HG02623 (cell line): ENCODE results near the gene UGT1A3.
"Not testable (repeated sequence)": the region's sequence is repeated elsewhere in the genome, so short reads cannot be mapped to it uniquely, and the experiment has no call there.

ENCODE experiments used
- ATAC-seq: cut with Tn5 transposase; IDR thresholded peaks from one replicate; pipeline ENCODE4 v1.9.1; 2021; ENCODE audit warnings: moderate library complexity; ENCODE audit not compliant: unreplicated experiment

Gene UGT1A3

GRCh38 chr2:233728723-233729301, at the start of gene UGT1A3:
UGT1A3 (plus strand) TSS chr2:233729042; CDS start chr2:233729127, 85 bp downstream.
- no peak for ATAC-seq

GRCh38 chr2:233679196-233679595, 49.6 kb upstream of the UGT1A3 start:
- no peak for ATAC-seq

DNA sequence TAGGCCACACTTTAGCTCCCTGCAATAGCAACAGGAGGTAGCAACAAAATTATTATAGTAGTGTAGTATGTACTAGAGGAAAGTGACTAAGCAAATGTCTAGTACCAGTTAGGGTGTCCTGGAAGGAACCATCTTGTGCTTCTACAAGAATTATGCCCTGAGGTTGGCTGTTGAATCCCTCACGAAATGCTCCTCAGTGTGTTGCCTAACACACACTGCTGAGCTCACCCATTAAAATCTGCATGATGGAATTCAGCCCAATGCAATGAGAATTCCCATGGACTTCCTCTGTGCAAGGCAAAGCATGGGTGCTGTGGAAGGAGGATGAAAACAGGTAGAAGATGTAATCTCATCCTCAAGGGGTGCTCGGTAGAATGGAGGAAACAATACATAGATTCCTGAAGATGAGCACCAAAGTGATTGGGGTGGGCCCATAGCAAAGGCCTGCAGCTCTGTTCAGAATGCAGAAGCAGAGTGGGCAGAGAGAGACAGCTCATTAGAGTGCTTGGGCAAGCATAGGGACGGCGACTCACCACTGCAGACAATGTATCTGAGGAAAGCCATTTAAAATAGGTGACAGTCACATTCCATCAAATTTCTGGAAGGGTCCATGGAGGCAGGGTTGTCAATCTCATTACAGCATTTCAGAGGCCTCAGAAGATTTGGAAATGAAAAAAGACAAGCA, 48.3 kb upstream of the UGT1A3 start:
- no peak for ATAC-seq

GRCh38 chr2:233681521-233682099, 47.2 kb upstream of the UGT1A3 start, which contains the start of gene UGT1A7:
UGT1A7 (plus strand) TSS chr2:233681901; CDS start chr2:233681938, 37 bp downstream.
- no peak for ATAC-seq

DNA sequence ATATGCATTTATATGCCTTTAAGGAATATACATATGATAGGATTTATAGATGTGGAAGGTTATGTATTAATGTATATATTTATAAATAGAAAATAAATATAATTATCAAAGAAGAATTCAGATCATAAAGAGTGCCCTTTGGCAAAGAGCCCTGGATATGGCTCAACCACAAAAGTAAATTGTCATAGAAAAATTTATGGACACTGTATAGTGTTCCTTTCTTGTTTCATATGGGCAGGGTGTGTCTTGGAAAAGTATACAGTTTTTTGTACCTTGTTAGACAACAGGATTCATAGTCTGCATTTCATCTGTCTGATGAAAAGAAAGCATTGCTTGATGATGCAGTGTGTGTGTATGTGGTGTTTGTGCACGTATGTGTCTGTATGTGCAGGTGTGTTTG, 44.2 kb upstream of the UGT1A3 start:
- ATAC-seq, result no peak

GRCh38 chr2:233686928-233687327, 41.9 kb upstream of the UGT1A3 start:
- ATAC-seq, result no peak

GRCh38 chr2:233688341-233688740, 40.5 kb upstream of the UGT1A3 start:
- no peak for ATAC-seq

DNA sequence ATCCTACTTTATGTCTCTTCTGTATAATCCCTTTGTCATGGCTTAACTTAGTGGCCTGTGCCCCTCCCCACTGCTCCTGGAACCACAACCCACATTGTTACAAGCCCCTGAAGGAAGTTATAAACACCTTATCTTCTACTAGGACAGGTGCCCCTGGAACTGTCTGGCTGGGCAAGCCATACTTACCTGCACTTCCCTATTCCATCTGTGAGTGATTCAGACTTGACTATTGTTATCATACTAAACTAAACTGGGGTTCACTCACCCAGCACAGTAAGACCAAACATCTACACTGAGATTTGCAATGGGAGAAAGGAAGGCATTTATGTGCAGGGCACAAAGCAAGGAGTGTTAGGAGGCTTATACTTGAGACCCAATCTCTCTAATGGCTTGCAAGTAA, 39.8 kb upstream of the UGT1A3 start:
- no peak for ATAC-seq

- no peak for ATAC-seq
Measured at GRCh38 chr2:233689501-233689900, 39.3 kb upstream of the UGT1A3 start.

DNA sequence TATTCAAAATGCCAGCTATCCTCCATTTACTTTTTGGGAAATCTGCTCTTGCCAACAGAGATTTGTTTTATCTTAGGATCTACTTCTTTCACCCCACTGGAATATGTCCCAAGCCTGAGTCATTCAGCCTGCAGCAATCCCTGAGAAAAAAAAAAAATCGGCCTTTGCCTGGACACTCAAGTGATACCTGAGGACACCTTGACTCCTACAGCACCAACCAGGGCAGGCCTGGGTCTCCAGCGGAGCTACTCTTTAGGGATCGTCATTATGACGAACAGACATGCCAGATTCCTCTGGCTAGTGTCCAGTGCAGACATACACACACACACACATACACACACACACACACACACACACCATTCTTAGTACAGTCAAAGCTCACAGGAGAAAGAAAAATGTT, 38.4 kb upstream of the UGT1A3 start:
- ATAC-seq, result no peak

GRCh38 chr2:233691443-233692433, 37.1 kb upstream of the UGT1A3 start:
- no peak for ATAC-seq

- no peak for ATAC-seq
Measured at GRCh38 chr2:233692648-233693047, 36.2 kb upstream of the UGT1A3 start, which contains the start of gene UGT1A6. UGT1A6 (plus strand) TSS chr2:233692890; CDS start chr2:233693005, 115 bp downstream.

- no peak for ATAC-seq
Measured at GRCh38 chr2:233693963-233694362, 34.9 kb upstream of the UGT1A3 start.

- ATAC-seq, result no peak
Measured at GRCh38 chr2:233698740-233699139, 30.1 kb upstream of the UGT1A3 start.

GRCh38 chr2:233699424-233700027, 29.3 kb upstream of the UGT1A3 start:
- no peak for ATAC-seq

DNA sequence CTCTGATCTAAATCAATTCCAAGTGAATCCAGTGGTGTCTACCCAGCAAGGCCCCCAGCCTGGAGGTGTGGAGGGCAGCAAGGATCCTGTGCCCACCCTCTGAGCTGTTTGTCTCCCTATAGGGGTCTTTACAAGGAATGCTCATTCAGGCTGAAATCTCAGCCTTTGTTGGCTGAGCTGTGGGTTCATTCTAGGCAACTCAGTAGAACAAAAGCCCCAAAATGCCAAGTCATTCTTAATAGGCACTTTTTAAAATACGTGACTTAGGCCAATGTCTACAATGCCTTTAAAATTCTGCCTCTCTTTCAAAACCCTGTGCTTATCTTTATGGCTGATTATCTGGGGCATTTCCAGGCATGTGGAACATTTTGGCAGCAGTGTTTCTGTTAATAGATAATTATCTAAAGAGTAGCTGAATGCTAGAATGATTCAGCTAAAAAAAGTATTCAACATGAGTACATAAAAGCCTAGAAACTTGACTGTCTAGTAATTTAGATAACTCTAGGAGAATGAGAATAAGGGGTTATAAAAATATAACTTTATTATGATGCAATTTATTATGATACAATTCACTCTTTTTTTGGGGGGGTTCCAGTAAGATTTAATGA, 28.7 kb upstream of the UGT1A3 start:
- ATAC-seq, result no peak

DNA sequence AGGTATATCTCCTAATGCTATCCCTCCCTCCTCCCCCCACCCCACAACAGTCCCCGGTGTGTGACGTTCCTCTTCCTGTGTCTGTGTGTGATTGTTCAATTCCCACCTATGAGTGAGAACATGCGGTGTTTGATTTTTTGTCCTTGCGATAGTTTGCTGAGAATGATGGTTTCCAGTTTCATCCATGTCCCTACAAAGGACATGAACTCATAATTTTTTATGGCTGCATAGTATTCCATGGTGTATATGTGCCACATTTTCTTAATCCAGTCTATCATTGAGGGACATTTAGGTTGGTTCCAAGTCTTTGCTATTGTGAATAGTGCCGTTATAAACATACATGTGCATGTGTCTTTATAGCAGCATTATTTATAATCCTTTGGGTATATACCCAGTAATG, 28.0 kb upstream of the UGT1A3 start:
- ATAC-seq, result not testable (repeated sequence)

- ATAC-seq, result no peak
Measured at GRCh38 chr2:233702238-233702637, 26.6 kb upstream of the UGT1A3 start.

DNA sequence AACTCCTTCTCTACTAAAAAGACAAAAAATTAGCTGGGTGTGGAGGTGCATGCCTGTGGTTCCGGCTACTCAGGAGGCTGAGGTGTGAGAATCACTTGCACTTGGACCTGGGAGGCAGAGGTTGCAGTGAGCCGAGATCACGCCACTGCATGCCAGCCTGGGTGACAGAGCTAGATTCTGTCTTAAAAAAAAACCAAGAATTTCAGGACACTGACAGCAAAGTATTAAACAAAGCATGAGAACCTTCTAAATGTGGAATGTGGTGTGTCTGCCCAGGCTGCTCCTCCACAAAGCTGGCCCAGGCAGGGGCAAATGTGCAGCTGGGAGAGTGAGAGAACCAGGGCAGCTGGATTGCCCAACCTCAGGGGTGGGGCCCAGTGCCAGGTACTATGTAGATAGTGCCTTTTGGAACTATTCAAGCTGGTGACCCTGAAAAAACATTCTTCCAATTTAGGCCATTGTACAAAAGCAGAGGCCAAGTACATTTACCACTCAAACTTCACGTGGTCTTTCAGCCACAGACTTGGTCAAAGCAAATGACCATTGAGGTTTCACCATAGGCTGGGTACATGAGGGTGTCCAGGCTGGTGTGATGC, 22.8 kb upstream of the UGT1A3 start:
- no peak for ATAC-seq

DNA sequence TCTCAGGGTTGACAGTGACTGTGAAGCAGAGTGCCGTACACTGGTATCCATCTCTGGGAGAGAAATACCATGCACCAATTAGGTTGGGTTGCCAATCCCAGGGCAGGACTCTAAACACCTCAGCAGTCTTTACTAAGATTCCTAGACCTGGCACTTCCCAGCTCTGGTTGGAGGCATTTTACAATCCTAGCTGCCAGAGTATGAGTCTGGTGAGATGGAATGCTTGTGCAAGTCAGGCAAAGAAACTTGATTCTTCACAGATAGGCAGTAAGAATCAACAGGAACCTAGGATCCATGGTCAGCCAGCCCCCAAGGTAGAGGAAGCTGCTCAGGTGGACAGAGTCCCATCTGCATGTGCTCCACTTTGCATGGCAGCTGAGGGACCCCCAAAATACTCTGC, 22.1 kb upstream of the UGT1A3 start:
- ATAC-seq, result no peak
